Ascending aorta (tissue), 2 donors: ENCODE data around the gene MAB21L1. TPM values are rescaled to one million over a fixed set of nuclear protein-coding genes. Genes with fewer than 3 reads are reported as not detected.

Experiments
- DNase-seq, 2 donors: peaks; one replicate each; pipeline ENCODE4 v3.0.0-alpha.2; 2019; ENCODE audit warnings: low spot score in 2 of 2
- H3K27ac ChIP-seq, 2 donors: fragments of 200-600 bp; sonication (generic); one replicate each; pipeline ENCODE4 v1.5.1; 2016 to 2017; ENCODE audit warnings: mild to moderate bottlenecking in 1 of 2
- H3K27me3 ChIP-seq: fragments of 200-600 bp; sonication (generic); one replicate; pipeline ENCODE4 v1.5.1; 2017
- H3K36me3 ChIP-seq, 2 donors: fragments of 200-600 bp; sonication (generic); one replicate each; pipeline ENCODE4 v1.5.1; 2016
- H3K4me1 ChIP-seq, 2 donors: fragments of 200-600 bp; sonication (generic); one replicate each; pipeline ENCODE4 v1.5.1; 2016 to 2017; ENCODE audit warnings: mild to moderate bottlenecking in 1 of 2
- H3K4me3 ChIP-seq, 2 donors: fragments of 200-600 bp; sonication (generic); one replicate each; pipeline ENCODE4 v1.5.1; 2016 to 2017; ENCODE audit warnings: mild to moderate bottlenecking in 1 of 2
- H3K9me3 ChIP-seq, 2 donors: fragments of 200-600 bp; sonication (generic); one replicate each; pipeline ENCODE4 v1.5.1; 2016
- intact Hi-C: fragments of 100-400 bp; cut with DNase I; formaldehyde crosslinking; loops from one replicate; pipeline ENCODE4 v1.15.1; 2023
- total RNA-seq: library from RNA; depleted of rRNA; stranded (reverse); fragments of >200 nt; gene quantifications from one replicate; pipeline ENCODE4 v1.1.0, GENCODE V29; 2016
- TF ChIP-seq, protein P1 (sequence below), 3 experiments: fragments of 200-600 bp in 2 of 3; fragments of 450-650 bp in 1 of 3; sonication (generic) in 2 of 3; IDR thresholded peaks; one replicate each; pipeline ENCODE4 v1.5.1; 2016 to 2019; ENCODE audit warnings: antibody characterized with exemption in 3 of 3, mild to moderate bottlenecking in 1 of 3, moderate library complexity in 1 of 3

Gene MAB21L1
- total RNA-seq, 1 donor from 2014 or later: not detected

DNA sequence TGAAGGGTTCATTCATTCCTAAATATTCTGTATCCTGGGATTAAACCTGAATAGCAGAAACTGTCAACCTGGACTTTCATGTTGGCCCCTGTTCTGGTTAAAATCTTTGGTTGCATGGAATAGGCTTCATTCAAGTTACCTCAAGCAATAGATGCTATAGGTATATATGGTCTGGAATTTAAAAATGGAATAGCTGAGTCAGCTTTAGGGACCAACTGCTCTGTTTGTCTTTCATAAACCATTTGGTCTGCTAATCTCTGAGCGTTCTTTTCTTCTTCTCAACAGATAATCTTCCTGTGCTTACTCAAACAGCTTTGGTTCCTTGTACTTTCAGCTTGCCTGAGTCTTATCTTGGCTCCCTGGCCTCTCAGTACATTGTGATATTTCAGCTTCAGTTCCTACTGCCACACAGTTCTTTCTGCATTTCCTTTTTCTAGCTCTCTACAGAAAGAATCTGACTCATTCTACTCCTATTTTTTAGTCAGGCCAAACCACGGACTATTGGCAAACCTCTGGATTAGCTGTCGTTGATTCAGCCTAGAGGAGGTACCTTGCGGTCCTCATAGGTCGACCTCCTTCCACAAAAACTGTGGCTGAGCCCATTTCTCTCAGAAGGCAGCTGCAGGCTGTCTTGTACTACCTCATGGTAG, 35.9 kb upstream of the MAB21L1 start:
- H3K9me3 ChIP-seq: no peaks in the 10 kb centered on the region
- DNase-seq: peak in 1 of 2 donors; percentile 62
- H3K27ac ChIP-seq: no peak overlapping the region
- no peak overlapping the region for H3K4me3 ChIP-seq
- intact Hi-C loops: no loop called here
- H3K36me3 ChIP-seq: no peaks in the 10 kb centered on the region
- no peaks in the 10 kb centered on the region for H3K4me1 ChIP-seq
- TF ChIP-seq, protein P1, sequence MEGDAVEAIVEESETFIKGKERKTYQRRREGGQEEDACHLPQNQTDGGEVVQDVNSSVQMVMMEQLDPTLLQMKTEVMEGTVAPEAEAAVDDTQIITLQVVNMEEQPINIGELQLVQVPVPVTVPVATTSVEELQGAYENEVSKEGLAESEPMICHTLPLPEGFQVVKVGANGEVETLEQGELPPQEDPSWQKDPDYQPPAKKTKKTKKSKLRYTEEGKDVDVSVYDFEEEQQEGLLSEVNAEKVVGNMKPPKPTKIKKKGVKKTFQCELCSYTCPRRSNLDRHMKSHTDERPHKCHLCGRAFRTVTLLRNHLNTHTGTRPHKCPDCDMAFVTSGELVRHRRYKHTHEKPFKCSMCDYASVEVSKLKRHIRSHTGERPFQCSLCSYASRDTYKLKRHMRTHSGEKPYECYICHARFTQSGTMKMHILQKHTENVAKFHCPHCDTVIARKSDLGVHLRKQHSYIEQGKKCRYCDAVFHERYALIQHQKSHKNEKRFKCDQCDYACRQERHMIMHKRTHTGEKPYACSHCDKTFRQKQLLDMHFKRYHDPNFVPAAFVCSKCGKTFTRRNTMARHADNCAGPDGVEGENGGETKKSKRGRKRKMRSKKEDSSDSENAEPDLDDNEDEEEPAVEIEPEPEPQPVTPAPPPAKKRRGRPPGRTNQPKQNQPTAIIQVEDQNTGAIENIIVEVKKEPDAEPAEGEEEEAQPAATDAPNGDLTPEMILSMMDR (IDR thresholded peaks at IDR 0.05): no peak
- H3K27me3 ChIP-seq: no peaks in the 10 kb centered on the region

DNA sequence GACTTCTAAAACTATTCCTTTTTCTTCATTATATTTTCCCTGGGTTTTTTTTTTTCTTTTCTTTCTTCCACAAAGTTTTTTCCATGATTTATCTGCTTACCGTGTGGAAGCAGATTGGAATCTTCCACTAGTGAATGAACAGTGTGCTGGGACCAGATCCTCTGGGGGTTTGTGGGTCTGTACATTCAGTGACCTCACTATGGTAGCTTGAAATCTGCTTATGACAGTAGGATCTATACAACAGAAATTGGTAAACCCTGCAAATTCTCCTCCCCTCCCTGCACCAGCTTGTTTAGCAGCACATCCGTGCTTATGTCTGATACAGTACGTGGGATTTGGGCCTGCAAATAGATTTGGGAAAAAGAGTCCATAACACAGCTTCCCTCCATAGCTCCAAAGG, 26.0 kb upstream of the MAB21L1 start:
- Histone ChIP-seq H3K9me3 (no peaks in the 10 kb centered on the region), H3K4me3 (no peak overlapping the region), H3K36me3 (no peaks in the 10 kb centered on the region), H3K27me3 (no peaks in the 10 kb centered on the region), H3K4me1 (no peaks in the 10 kb centered on the region), H3K27ac (no peak overlapping the region)
- no peak for DNase-seq
- intact Hi-C loops: no loop called here
- TF ChIP-seq, protein P1 (IDR thresholded peaks at IDR 0.05): no peak

DNA sequence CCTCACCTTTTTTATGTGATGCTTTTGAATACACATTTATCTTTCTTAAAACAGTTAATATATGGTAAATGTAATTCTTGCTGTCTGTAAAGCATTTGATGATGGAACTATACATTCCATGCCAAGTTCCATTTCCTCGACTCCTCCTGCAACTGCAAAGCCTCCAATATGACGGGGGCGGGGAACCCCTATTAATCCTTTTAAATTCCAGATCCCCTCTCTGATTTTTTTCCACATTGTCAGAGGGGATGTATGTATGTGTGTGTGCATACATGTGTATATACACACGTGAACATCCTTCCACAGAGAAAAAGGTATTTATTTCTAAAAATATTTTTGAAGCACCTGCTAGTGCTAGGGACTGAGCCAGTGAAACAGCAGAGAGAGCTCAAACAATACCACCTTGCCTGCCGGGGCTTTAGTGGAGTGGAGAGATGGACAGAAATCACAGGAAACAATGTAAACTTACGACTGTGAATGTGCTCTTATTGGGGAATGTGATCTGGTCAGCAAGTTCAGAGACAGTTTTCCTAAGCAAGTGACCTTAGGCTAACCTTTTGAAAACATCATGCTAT, 25.3 kb upstream of the MAB21L1 start:
- Histone ChIP-seq H3K4me3 (no peak overlapping the region), H3K9me3 (no peaks in the 10 kb centered on the region), H3K27me3 (no peaks in the 10 kb centered on the region), H3K4me1 (no peaks in the 10 kb centered on the region), H3K36me3 (no peaks in the 10 kb centered on the region), H3K27ac (no peak overlapping the region)
- intact Hi-C loops: no loop called here
- TF ChIP-seq, protein P1 (IDR thresholded peaks at IDR 0.05): no peak
- no peak for DNase-seq

DNA sequence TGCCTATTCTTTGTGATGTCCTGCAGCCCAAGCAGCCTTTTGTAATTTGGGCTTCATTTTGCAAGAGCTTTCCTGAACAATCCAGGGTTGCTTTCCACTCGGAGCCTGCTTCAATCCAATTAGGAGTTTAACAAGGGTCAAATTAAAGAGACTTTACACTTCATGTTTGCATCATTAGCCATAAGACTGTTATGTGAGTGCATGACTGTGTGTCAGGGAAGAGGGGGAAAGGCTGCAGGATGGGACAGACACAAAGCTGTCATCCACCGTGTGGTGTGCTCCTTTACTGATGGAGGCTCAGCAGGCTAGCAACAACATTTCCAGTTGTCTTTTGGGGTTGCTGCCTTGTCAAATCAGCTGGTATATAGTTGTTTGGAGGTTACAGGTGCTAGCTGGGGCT, 23.7 kb upstream of the MAB21L1 start:
- Histone ChIP-seq H3K27ac (no peak overlapping the region), H3K4me3 (no peak overlapping the region), H3K36me3 (no peaks in the 10 kb centered on the region), H3K27me3 (no peaks in the 10 kb centered on the region), H3K9me3 (no peaks in the 10 kb centered on the region), H3K4me1 (no peaks in the 10 kb centered on the region)
- no peak for DNase-seq
- intact Hi-C loops: no loop called here
- TF ChIP-seq, protein P1 (IDR thresholded peaks at IDR 0.05): no peak

DNA sequence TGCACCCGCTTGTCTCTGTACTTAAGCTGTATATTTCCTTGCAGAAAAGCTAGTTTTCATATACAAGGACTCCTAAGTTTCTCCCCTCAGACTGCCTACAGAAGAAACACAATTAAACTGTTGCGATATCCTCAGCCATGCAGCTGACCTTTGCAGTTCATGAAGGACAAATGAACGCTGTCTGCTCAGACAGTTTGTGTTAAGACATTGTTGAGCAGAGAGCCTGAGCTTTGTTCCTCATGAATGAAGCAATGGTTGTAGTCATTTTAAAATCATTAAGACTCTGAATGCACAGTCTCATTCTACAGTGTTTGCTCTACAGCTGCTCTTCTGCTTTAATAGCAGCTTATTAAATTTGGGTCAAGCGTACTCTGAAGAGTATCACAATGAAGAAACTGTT, 23.2 kb upstream of the MAB21L1 start:
- no peaks in the 10 kb centered on the region for H3K4me1 ChIP-seq
- no peak for DNase-seq
- intact Hi-C loops: no loop called here
- no peak overlapping the region for H3K27ac ChIP-seq
- no peak overlapping the region for H3K4me3 ChIP-seq
- TF ChIP-seq, protein P1 (IDR thresholded peaks at IDR 0.05): no peak
- no peaks in the 10 kb centered on the region for H3K36me3 ChIP-seq
- H3K9me3 ChIP-seq: no peaks in the 10 kb centered on the region
- H3K27me3 ChIP-seq: no peaks in the 10 kb centered on the region
